GM18511 (cell line): ENCODE measurements around the gene KCNAB1.

ENCODE experiments used
- ATAC-seq: cut with Tn5 transposase; IDR thresholded peaks from one replicate; pipeline ENCODE4 v1.9.1; 2021; ENCODE audit warnings: mild to moderate bottlenecking, moderate library complexity; ENCODE audit not compliant: unreplicated experiment

KCNAB1 gene

GRCh38 chr3:156307704-156308103 is 187.3 kb downstream of the KCNAB1 start:
- no peak for ATAC-seq

- ATAC-seq = no peak
Measured at GRCh38 chr3:156311431-156311830, 191.1 kb downstream of the KCNAB1 start.

DNA sequence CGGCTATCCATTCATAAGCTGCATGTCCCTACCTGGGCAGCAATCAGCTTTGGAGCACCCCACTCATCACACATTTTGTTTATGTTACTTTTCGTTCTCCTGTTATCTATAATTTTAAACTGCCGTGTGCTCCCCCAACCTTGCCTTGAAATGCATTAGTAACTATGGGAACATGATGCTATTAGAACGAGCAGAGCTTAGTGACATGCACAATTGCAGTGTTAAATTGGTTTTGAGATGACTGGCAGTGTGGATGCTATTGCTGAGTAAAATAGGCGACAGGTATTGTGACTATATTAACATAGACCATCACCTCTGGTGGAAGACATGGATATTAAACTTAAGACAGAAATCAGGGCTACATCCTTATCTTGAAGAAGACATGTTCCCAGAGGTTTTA is 191.6 kb downstream of the KCNAB1 start:
- ATAC-seq = no peak

DNA sequence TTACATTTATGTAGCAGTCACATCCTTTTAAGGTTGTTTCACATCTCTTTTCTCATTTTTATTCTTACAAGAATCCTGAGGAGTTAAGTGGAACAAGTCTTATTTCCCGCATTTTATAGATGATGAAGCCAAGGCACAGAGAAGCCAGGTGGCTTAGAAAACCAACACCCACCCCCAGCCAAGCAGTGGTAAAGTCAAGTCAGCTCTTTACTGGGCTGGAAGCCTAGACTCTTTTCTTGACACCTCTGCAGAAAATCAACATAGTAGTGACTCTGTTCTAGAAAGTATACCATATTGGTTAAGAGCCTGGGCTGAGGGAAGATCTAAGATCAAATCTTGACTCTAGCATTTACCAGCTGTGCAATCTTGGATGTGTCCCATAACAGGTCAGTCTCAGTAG is 195.7 kb downstream of the KCNAB1 start:
- no peak for ATAC-seq

DNA sequence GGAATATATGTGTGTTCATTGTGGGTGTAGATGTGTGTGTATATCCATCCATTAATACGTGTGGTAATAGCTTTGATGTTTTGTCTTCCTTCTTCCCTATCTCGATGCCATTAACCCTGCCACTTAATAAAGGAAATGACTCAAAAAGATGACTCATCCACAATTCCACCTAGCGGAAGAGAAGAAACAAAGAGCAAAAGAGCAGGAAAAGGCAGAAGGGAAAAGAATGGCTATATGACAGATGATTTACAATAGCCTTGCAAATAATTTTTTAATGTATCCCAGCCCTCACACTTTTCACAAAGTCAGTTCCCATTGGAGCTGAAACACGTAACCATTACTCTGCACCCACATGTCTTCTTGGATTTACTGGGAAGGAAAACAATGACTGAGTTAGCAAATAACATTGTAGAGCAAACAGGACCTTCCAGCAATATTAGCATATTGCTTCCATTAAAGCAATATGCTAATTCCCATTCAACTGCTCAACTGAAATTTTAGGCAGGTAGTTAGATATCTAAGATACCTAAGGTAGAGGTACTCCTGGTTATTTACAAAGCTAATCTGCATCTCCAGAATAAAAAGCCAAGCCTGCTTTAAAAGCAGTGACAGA is 197.2 kb downstream of the KCNAB1 start:
- ATAC-seq = no peak

DNA sequence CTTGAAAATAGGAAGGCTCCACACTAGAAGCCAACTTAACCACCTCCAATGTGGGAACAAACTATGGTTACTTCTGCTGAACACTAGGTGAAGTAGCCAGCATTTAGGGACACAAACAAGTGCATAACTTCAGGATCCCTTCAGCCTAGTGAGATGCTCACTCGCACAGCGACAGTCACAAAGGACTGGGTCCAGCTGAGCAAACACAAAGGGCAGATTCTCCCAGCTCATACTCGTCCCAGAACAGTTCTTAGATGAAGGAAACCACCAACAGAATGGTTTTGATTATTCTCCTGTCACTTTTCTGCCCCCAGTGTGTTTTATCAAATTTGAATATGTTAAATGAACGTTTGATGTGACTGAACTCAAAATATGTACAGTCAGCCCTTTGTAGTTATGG is 201.6 kb downstream of the KCNAB1 start:
- no peak for ATAC-seq

DNA sequence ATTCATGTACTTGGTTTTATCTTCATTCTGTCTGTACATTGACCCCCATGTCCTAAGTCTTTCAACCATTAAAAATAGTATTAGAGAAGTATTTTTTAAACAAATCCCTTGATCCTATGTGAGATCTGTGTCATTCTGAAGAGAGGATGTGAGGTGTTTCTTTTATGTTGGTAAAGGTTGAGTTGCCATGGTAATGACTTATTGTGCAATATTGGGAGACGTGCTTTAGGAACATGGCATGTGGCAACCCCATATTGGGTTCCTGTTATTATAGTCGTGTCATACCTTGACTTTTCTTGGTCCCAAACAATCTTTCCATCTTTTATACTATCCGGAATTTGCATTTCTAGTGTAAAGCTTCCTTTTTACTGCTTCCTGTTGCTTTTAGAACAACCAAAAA is 203.1 kb downstream of the KCNAB1 start:
- no peak for ATAC-seq

- no peak for ATAC-seq
Measured at GRCh38 chr3:156330415-156330814, 210.0 kb downstream of the KCNAB1 start.

DNA sequence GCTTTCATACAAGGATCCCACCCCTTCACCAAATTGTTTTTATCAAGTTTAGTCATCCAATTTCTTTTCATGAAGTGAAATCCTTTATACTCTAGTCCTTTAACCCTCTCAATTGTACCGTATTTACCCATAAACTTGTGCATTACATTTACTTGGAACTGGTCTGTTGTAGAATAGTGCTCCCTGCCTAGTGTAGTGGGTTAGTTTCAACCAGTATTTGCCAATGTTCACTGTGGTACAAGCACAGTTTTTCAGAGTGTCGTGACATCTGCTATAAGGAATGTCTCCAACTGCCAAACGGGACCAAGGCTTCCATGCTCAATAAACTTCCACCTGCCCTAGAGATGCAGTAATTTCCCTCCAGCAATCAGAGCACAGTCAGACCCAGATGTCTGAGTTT is 211.9 kb downstream of the KCNAB1 start:
- no peak for ATAC-seq

GRCh38 chr3:156334841-156335545 is 214.6 kb downstream of the KCNAB1 start:
- no peak for ATAC-seq

DNA sequence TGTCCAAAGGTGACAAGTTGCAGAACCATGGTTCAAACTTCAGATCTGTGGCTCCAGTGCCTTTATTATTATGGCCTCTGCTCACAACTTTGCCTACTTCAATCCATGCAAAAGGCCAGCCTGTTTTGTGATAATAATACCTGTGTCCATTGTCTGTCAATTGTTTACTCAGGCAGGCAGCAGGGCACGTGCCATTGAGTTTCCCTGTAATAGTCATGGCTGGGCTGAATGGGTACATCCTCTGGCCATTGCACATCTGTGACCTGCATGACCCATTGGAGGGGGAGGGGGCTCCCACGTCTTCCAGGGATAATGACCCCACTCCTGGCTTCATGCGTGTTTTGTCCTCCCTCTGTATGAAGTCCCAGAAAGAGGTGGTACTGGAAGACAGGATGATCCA is 219.1 kb downstream of the KCNAB1 start:
- ATAC-seq = no peak

DNA sequence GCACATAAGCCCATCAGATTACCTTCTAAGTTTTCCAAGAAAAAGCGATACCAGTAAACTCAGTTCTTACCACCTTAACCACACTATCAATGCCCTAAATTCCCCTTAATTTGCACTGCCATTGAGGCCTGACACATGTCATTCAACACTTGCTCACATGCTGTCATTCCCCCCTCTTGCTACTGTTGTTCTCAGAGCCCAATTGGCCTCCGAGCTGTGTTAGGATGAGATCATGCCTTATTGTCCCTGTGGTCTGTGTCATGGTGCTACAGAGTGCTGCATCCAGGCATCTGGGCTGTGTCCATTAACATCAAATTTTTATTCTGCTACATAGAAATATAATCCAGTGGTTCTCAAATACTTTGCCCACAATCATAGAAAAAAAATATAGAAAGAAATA is 221.0 kb downstream of the KCNAB1 start:
- ATAC-seq = no peak

- ATAC-seq = peak; percentile 100
Measured at GRCh38 chr3:156341831-156342416, 221.5 kb downstream of the KCNAB1 start.

- no peak for ATAC-seq
Measured at GRCh38 chr3:156344215-156344614, 223.8 kb downstream of the KCNAB1 start.

DNA sequence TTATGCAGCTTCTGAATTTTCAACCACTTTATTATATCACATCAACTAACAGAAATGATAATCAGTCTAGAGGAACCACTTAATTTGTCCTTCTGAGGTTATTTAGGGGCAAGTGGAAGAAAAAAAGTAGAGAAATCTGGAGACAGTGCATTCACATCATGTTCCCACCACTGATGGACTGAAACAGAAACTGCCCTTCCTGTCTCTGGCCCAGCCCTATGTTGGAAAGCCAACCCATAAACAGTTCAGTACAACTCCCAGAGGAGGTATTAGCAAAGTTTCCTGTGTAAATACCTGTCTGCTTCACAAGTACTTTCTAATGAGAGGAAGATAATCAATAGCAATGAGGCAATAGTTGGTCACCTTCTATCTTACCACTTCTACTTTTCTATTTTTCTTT is 228.7 kb downstream of the KCNAB1 start:
- ATAC-seq = no peak

GRCh38 chr3:156349978-156350377 is 229.6 kb downstream of the KCNAB1 start:
- no peak for ATAC-seq

DNA sequence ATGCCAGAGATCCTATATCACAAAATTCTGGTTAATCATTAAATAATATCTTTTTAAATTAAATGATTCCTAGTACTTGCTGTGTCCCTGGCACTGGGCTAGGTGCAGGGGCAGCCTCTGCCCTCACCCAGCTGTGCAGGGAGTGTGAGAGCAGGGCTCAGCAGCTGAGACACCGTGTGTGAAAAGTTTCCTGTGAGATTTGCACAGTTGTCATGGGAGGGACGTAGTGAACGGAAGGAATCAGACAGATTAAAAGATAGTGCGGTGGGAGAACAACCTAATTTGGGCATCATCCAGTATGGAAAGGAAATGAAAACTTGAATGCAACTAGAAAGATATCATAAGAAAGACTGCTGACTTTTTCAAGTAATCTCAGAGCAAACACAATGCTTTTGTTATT is 230.4 kb downstream of the KCNAB1 start:
- no peak for ATAC-seq

- no peak for ATAC-seq
Measured at GRCh38 chr3:156351783-156352182, 231.4 kb downstream of the KCNAB1 start.

DNA sequence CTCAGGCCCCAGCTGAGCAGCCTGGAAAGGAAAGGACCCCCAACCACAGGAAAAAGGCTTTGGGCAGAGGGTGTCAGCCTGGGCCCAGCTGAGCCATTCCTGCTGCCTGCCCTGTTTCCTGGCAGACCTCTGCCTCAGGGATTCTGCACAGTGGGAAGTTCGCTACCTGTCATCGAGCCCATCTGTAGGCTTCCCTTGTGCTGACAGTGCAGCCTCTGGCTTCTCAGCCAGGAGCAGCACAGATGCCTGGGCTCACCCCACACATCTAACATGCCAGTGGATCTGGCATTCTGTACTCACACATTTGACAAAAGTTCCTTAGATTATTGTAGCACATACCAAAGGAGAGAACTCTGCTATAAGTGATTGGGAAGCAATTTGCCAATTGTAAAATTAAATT is 232.3 kb downstream of the KCNAB1 start:
- ATAC-seq = no peak

- ATAC-seq = no peak
Measured at GRCh38 chr3:156353563-156353962, 233.2 kb downstream of the KCNAB1 start.

- ATAC-seq = no peak
Measured at GRCh38 chr3:156356537-156357363, 236.4 kb downstream of the KCNAB1 start.

- no peak for ATAC-seq
Measured at GRCh38 chr3:156358232-156358631, 237.9 kb downstream of the KCNAB1 start.
